IMR-90 (cell line): ENCODE results near the gene NRXN2. TPM values are rescaled to one million over a fixed set of nuclear protein-coding genes. Genes with fewer than 3 reads are reported as not detected.

ENCODE experiments used
- ATAC-seq: fragments of 200-7000 bp; cut with Tn5 transposase; 2 replicates; pipeline ENCODE4 v1.9.1; 2020; ENCODE audit warnings: low read depth, mild to moderate bottlenecking, moderate library complexity
- BruUV-seq: library from RNA; stranded (reverse); fragments of 400-500 nt; replicated peaks from 2 replicates; lab custom pipeline; 2021; lab: Mats Ljungman, UMichigan
- CTCF ChIA-PET: fragments of 300-600 bp; formaldehyde crosslinking; extraction: SDS; loops from one replicate; lab custom pipeline; 2021; ENCODE audit warnings: antibody characterized with exemption; lab: Yijun Ruan, JAX
- POLR2A ChIA-PET: fragments of 300-600 bp; sonication (Branson Sonifier 250); formaldehyde crosslinking; loops from one replicate; lab custom pipeline; 2022; ENCODE audit warnings: antibody characterized with exemption; ENCODE audit not compliant: unreplicated experiment; lab: Charles Lee
- DNase-seq: peaks from one replicate; pipeline ENCODE4 v3.0.0; 2013
- H2AFZ ChIP-seq: replicated peaks from 2 replicates; pipeline ENCODE3; 2013; ENCODE audit warnings: low read length, mild to moderate bottlenecking; ENCODE audit not compliant: poor library complexity
- H2AK5ac ChIP-seq: 2 replicates; pipeline ENCODE4 v1.6.1; 2013; ENCODE audit warnings: low read depth, low read length, inconsistent platforms
- H2AK9ac ChIP-seq: replicated peaks from 2 replicates; pipeline ENCODE3; 2013; ENCODE audit warnings: mild to moderate bottlenecking, low read depth, low read length, moderate library complexity; ENCODE audit not compliant: poor library complexity
- H2BK120ac ChIP-seq: 2 replicates; pipeline ENCODE4 v1.6.1; 2013; ENCODE audit warnings: low read depth, low read length, inconsistent platforms
- H2BK15ac ChIP-seq: 3 replicates; pipeline ENCODE4 v1.6.1; 2013; ENCODE audit warnings: low read depth, low read length, inconsistent platforms
- H2BK20ac ChIP-seq: 2 replicates; pipeline ENCODE4 v1.6.1; 2013; ENCODE audit warnings: low read depth, mild to moderate bottlenecking, inconsistent platforms, low read length, moderate library complexity
- H2BK5ac ChIP-seq: 2 replicates; pipeline ENCODE4 v1.6.1; 2013; ENCODE audit warnings: mild to moderate bottlenecking, low read depth, low read length, inconsistent platforms; ENCODE audit not compliant: poor library complexity, severe bottlenecking
- H3K14ac ChIP-seq: replicated peaks from 2 replicates; pipeline ENCODE4 v1.6.1; 2013; ENCODE audit warnings: low read depth, low read length, inconsistent platforms
- H3K18ac ChIP-seq: 2 replicates; pipeline ENCODE4 v1.6.1; 2013; ENCODE audit warnings: low read depth, low read length, control low read depth
- H3K23ac ChIP-seq: 2 replicates; pipeline ENCODE4 v1.6.1; 2013; ENCODE audit warnings: low read depth, low read length, inconsistent platforms
- H3K27ac ChIP-seq: 2 replicates; pipeline ENCODE4 v1.5.1; 2013; ENCODE audit warnings: mild to moderate bottlenecking, control low read depth, low read length; ENCODE audit not compliant: insufficient read depth
- H3K27me3 ChIP-seq: 2 replicates; pipeline ENCODE4 v1.6.1; 2013; ENCODE audit warnings: low read length; ENCODE audit not compliant: control insufficient read depth, insufficient read depth
- H3K36me3 ChIP-seq: 2 replicates; pipeline ENCODE4 v1.6.1; 2013; ENCODE audit warnings: low read length, mixed read lengths; ENCODE audit not compliant: control insufficient read depth, insufficient read depth
- H3K4ac ChIP-seq: 2 replicates; pipeline ENCODE4 v1.6.1; 2013; ENCODE audit warnings: low read depth, low read length, inconsistent platforms
- H3K4me1 ChIP-seq: 2 replicates; pipeline ENCODE4 v1.6.1; 2013; ENCODE audit warnings: low read length, mixed read lengths; ENCODE audit not compliant: control insufficient read depth, insufficient read depth
- H3K4me2 ChIP-seq: 2 replicates; pipeline ENCODE4 v1.6.1; 2013; ENCODE audit warnings: low read depth, mild to moderate bottlenecking, control low read depth, low read length, moderate library complexity
- H3K4me3 ChIP-seq: 2 replicates; pipeline ENCODE4 v1.5.1; 2013; ENCODE audit warnings: low read depth, mild to moderate bottlenecking, control low read depth, low read length, moderate library complexity; ENCODE audit not compliant: insufficient read depth
- H3K56ac ChIP-seq: 2 replicates; pipeline ENCODE4 v1.6.1; 2013; ENCODE audit warnings: low read length, inconsistent platforms; ENCODE audit not compliant: insufficient read depth; ENCODE audit errors: extremely low read depth
- H3K79me1 ChIP-seq, 2 experiments: 2 replicates each; pipeline ENCODE4 v1.6.1; 2013; ENCODE audit warnings: low read length in 2 of 2, inconsistent platforms in 1 of 2, low read depth in 1 of 2
- H3K9ac ChIP-seq: 2 replicates; pipeline ENCODE4 v1.6.1; 2013; ENCODE audit warnings: low read depth, low read length, control low read depth
- H3K9me1 ChIP-seq: 2 replicates; pipeline ENCODE4 v1.6.1; 2013; ENCODE audit warnings: low read length, inconsistent platforms; ENCODE audit not compliant: insufficient read depth
- H3K9me3 ChIP-seq: 2 replicates; pipeline ENCODE4 v1.6.1; 2013; ENCODE audit warnings: low read length; ENCODE audit not compliant: control insufficient read depth, insufficient read depth
- H4K20me1 ChIP-seq: 2 replicates; pipeline ENCODE4 v1.6.1; 2013; ENCODE audit warnings: low read length, inconsistent platforms; ENCODE audit not compliant: insufficient read depth
- H4K5ac ChIP-seq: 2 replicates; pipeline ENCODE4 v1.6.1; 2013; ENCODE audit warnings: mild to moderate bottlenecking, low read depth, low read length, control low read depth
- H4K8ac ChIP-seq, 2 experiments: 2 replicates each; pipeline ENCODE4 v1.6.1; 2013; ENCODE audit warnings: low read depth in 2 of 2, low read length in 2 of 2, control low read depth in 1 of 2, inconsistent platforms in 1 of 2
- H4K91ac ChIP-seq: 2 replicates; pipeline ENCODE4 v1.6.1; 2013; ENCODE audit warnings: low read depth, low read length, inconsistent platforms; ENCODE audit not compliant: insufficient read depth
- FOS ChIP-seq: fragments of 150-350 bp; IDR thresholded peaks from 2 replicates; pipeline ENCODE4 v1.6.1; 2016; ENCODE audit warnings: low read depth, low read length
- RAD21 ChIP-seq: IDR thresholded peaks from 2 replicates; pipeline ENCODE4 v1.6.1; 2012; ENCODE audit warnings: low read length, improper control_type of control experiment
- RCOR1 ChIP-seq: IDR thresholded peaks from 2 replicates; pipeline ENCODE4 v1.6.1; 2012; ENCODE audit warnings: mild to moderate bottlenecking, low read length, improper control_type of control experiment; ENCODE audit not compliant: insufficient replicate concordance
- WGBS, 2 experiments: methylation state at CpG; one replicate each; pipeline versions ENCODE4 v1.1.5 to v1.1.7; 2013; ENCODE audit warnings: missing lambda C conversion rate in 2 of 2; ENCODE audit not compliant: insufficient read length in 1 of 2; ENCODE audit errors: extremely low coverage in 2 of 2; 5-methylcytosine and 5-hydroxymethylcytosine counted together
- dilution Hi-C: fragments of 300-500 bp; cut with HindIII; formaldehyde crosslinking; loops from one replicate; pipeline ENCODE4 v1.14.3; 2018; ENCODE audit warnings: low sequenced_read_pairs; ENCODE audit not compliant: unreplicated experiment
- in situ Hi-C: fragments of 300-500 bp; cut with MboI; formaldehyde crosslinking; loops from 3 replicates; pipeline ENCODE4 v1.14.3; 2019; ENCODE audit warnings: low sequenced_read_pairs, inconsistent platforms, mixed read lengths
- intact Hi-C: fragments of 100-400 bp; cut with micrococcal nuclease; formaldehyde crosslinking; loops from 2 replicates; pipeline ENCODE4 v1.10.0; 2022
- polyA plus RNA-seq, 3 experiments: library from polyadenylated mRNA; depleted of rRNA; stranded (reverse); fragments of >200 nt; gene quantifications; 2 replicates each; pipeline ENCODE4 v1.2.3, GENCODE V29; 2012; ENCODE audit warnings: low replicate concordance in 1 of 3
- total RNA-seq: library from RNA; depleted of rRNA; stranded (reverse); fragments of >200 nt; gene quantifications from 2 replicates; pipeline ENCODE4 v1.2.3, GENCODE V29; 2012

Gene NRXN2
- total and polyA plus RNA-seq, 2 of the 4 experiments (the other 2 are of a cell fraction): 0.18 to 0.22 TPM

DNA sequence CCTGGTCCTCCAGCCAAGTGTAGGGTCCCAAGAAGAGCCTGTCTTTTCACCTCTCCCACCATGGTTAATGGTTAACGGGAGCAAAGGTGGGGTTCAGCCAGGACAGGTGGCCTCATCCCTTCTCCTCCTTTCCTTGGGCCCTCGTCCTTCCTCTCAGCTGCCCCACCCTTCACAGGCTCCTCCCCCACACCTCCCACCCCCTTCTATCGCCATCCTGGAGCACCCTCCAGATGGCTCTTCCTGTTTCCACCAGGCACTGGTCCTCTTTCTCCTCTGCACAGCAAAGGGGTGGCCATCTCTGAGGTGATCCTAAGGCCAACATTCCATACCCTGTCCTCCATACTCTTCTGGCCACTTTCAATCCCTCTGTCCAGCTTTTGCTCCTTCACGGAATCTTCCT is 83.1 kb downstream of the NRXN2 start:
- Histone ChIP-seq H3K79me1 (no peaks in the 10 kb centered on the region), H3K27me3 (peaks cover 85% of the 10 kb centered on the region), H3K4me3 (no peak overlapping the region), H4K20me1 (peaks cover 5% of the 10 kb centered on the region), H4K5ac (no peak overlapping the region), H3K27ac (no peak overlapping the region), H2AK5ac (no peak overlapping the region), H2BK20ac (no peak overlapping the region), H4K8ac (no peak overlapping the region), H3K23ac (no peak overlapping the region), H3K36me3 (no peaks in the 10 kb centered on the region), H3K9ac (no peak overlapping the region), H2AFZ (no peak overlapping the region), H3K9me3 (peaks cover 5% of the 10 kb centered on the region; the same call in 1 of the 2 replicates), H3K56ac (no peak overlapping the region), H2BK120ac (no peak overlapping the region), H3K9me1 (0 out of 2 replicates have a peak, but pooled peaks cover 3% of the 10 kb centered on the region), H3K18ac (no peak overlapping the region), H3K14ac (no peak overlapping the region), H4K91ac (no peak overlapping the region), H3K4me2 (no peak overlapping the region), H2BK15ac (no peak overlapping the region), H3K4ac (no peak overlapping the region), H2AK9ac (no peak overlapping the region), H2BK5ac (no peak overlapping the region), H3K4me1 (no peaks in the 10 kb centered on the region)
- intact Hi-C loops (no loop called here), in situ Hi-C loops (no loop called here), dilution Hi-C loops (no loop called here)
- POLR2A ChIA-PET: no interaction called here
- ATAC-seq (no peak), DNase-seq (no peak)
- TF ChIP-seq FOS (no peak), RCOR1 (no peak), RAD21 (no peak)
- 35% methylated on average over 4 of the region's 4 CpGs; no CpG with 5 or more reads in 1 of the 2 experiments for WGBS, 2 experiments
- CTCF ChIA-PET: no interaction called here
- no TSS peak for BruUV-seq
